SK-N-MC (cell line): ENCODE results near the gene RPS14.

ENCODE experiments used
- EZH2 ChIP-seq: fragments of 200-600 bp; sonication (generic); IDR thresholded peaks from one replicate; pipeline ENCODE4 v1.6.1; 2017; ENCODE audit warnings: antibody characterized with exemption
- FOXP2 ChIP-seq: optimal IDR thresholded peaks from 2 replicates; pipeline ENCODE3; 2011; ENCODE audit warnings: mild to moderate bottlenecking, moderate library complexity; ENCODE audit not compliant: insufficient read depth; ENCODE audit errors: extremely low read length, control extremely low read depth
- POLR2AphosphoS5 ChIP-seq: IDR thresholded peaks from 2 replicates; pipeline ENCODE4 v1.6.1; 2012; ENCODE audit warnings: mild to moderate bottlenecking, low read depth, low read length, borderline replicate concordance

- no peak for TF ChIP-seq EZH2
- TF ChIP-seq POLR2AphosphoS5, result no peak
- TF ChIP-seq FOXP2, result no peak
Observed at GRCh38 chr5:150406723-150407095, 42.8 kb downstream of the RPS14 start.
